Heart right ventricle (tissue), 16 donors: ENCODE data around the gene CARD11. TPM values are rescaled to one million over a fixed set of nuclear protein-coding genes. Genes with fewer than 3 reads are reported as not detected.

Experiments used
- ATAC-seq, 8 donors: fragments of 200-7000 bp; cut with Tn5 transposase; one replicate each; pipeline ENCODE4 v1.9.1; 2020; ENCODE audit warnings: mild to moderate bottlenecking in 8 of 8, moderate library complexity in 8 of 8, moderate number of reproducible peaks in 1 of 8
- DNase-seq, 2 donors: peaks; one replicate each; pipeline ENCODE4 v3.0.0-alpha.2; 2020
- H3K27ac ChIP-seq, 10 donors: fragments of 200-600 bp; sonication (generic) in 2 of 10; one replicate each; pipeline versions ENCODE4 v1.5.0 to v1.8.0; 2020 to 2022; ENCODE audit warnings: mild to moderate bottlenecking in 3 of 10
- H3K27me3 ChIP-seq, 7 donors: fragments of 200-600 bp; one replicate each; pipeline ENCODE4 v1.8.0; 2021 to 2022; ENCODE audit warnings: mild to moderate bottlenecking in 2 of 7
- H3K36me3 ChIP-seq, 9 donors: fragments of 200-600 bp; sonication (generic) in 1 of 9; one replicate each; pipeline versions ENCODE4 v1.5.0 to v1.8.0; 2020 to 2022; ENCODE audit warnings: mild to moderate bottlenecking in 2 of 9
- H3K4me1 ChIP-seq, 9 donors: fragments of 200-600 bp; sonication (generic) in 1 of 9; one replicate each; pipeline versions ENCODE4 v1.5.0 to v1.8.0; 2020 to 2022; ENCODE audit warnings: mild to moderate bottlenecking in 4 of 9
- H3K4me3 ChIP-seq, 10 donors: fragments of 200-600 bp; sonication (generic) in 2 of 10; one replicate each; pipeline versions ENCODE4 v1.5.0 to v1.8.0; 2020 to 2022; ENCODE audit warnings: mild to moderate bottlenecking in 7 of 10, moderate library complexity in 2 of 10
- H3K9me3 ChIP-seq, 11 donors: fragments of 200-600 bp in 10 of 11; sonication (generic) in 2 of 11; one replicate each; pipeline versions ENCODE4 v1.5.0 to v1.8.0; 2013 to 2022; ENCODE audit warnings: mild to moderate bottlenecking in 2 of 11, control low read depth in 1 of 11, moderate library complexity in 1 of 11
- CTCF ChIP-seq, 9 donors: fragments of 200-600 bp; sonication (generic) in 2 of 9; IDR thresholded peaks; one replicate each; pipeline versions ENCODE4 v1.5.0 to v1.8.0; 2021 to 2022; ENCODE audit warnings: antibody characterized with exemption in 9 of 9, mild to moderate bottlenecking in 5 of 9, moderate library complexity in 1 of 9
- WGBS, 2 donors: extraction: QIAGEN DNeasy Blood & Tissue Kit; methylation state at CpG; one replicate each; pipeline ENCODE4 v1.1.7; 2013; ENCODE audit warnings: inconsistent platforms in 1 of 2; 5-methylcytosine and 5-hydroxymethylcytosine counted together
- intact Hi-C, 10 donors: fragments of 100-400 bp; cut with DNase I; formaldehyde crosslinking; loops; one replicate each; pipeline versions ENCODE4 v1.11.1 to v1.14.2; 2022
- polyA plus RNA-seq, 2 donors: library from polyadenylated mRNA; stranded (reverse); fragments of 200-250 nt; gene quantifications; one replicate each; pipeline ENCODE4 v1.2.3, GENCODE V29; 2013
- total RNA-seq, 10 donors: library from RNA; stranded (reverse); fragmentation: NEBNext Ultra II Directional in 3 of 10; extraction: Animal tissue kit (Norgen Biotek cat#: 25700) in 3 of 10; gene quantifications; one replicate each; pipeline versions ENCODE4 v1.2.1 to v1.2.4, GENCODE V29; 2021 to 2023
- donor health status: Arrhythmogenic right ventricular cardiomyopathy.
- donor health status: ischemic (EF 13 %, LVEDD 7.1; RV severe dilation, severe dysfunction).
- donor health status: healthy with polysubstance abuse.
- donor health status: DM: no; HTN: yes; CAD: no.
- donor health status: DM: no; HTN: no; CAD: no.
- donor health status: ischemic (EF 25% LVEDD 6.9; RV normal size, moderate dysfunction).
- donor health status: ischemic (EF 25% LVEDD 5.7; RV mildly dilated, moderate dysfunction).
- donor health status: healthy.
- donor health status: DM: yes; HTN: yes; CAD: no.
- donor health status: Ischemic cardiomyopathy.
- donor health status: ischemic (EF 35%, LVEDD 5.7; RV mildly dilated, moderate dysfunction).
- donor health status: nonischemic (EF 11% LVEDD 7.7; RV severe dilation, severe dysfunction).
- donor health status: DM: yes; HTN: yes; CAD: no.
- donor health status: PGD.
- donor health status: ischemic (EF 29% LVEDD 5.4; RV normal size, mild dysfunction).
- donor health status: nonischemic (EF 23%, LVEDD 6.1; RV moderate dilation, normal function).

Gene CARD11
- total and polyA plus RNA-seq, 12 donors: 0.14 to 1.7 (median 0.30) TPM; not detected in 1

DNA sequence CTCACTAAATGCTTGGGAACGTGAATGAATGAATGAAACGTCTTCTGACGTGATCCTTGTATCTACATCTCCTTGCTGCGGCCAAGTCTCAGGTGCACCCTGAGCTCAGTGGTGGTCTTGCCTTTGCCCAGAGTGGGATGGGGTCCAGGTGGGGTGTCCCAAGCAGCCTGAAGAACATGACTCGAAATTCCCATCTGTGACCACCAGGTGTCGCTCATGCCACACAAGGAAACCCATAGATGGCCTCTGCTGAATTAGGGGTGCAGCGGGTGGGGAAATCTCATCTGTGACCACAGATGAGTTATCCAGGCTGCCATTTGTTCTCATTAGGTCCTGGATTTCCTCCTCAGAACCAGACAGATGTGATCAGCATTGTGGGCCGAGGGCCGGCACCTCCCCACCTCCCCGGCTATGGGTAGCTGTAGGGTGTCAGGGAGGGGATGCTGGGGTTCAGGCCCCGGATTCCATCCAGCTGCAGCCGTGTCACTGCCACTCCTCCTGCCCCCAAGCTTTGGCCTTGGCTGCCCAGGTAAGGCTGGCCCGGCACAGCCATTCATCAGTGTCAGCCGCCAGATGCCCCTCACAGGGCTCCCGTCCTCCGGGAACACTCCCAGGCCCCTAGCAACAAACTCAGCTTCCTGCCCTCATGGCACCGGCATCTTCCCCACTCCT lies 178.5 kb downstream of the CARD11 start:
- Histone ChIP-seq H3K27ac (peak overlapping the region in 1 of 10 donors; percentile 96), H3K4me3 (no peak overlapping the region), H3K4me1 (peaks cover 0 to 33% (median 20%) of the 10 kb centered on the region in 9 donors), H3K36me3 (no peaks in the 10 kb centered on the region), H3K9me3 (no peaks in the 10 kb centered on the region), H3K27me3 (no peaks in the 10 kb centered on the region)
- peak; percentile 82 to 95 (median 92) for TF ChIP-seq CTCF (IDR thresholded peaks at IDR 0.05)
- ATAC-seq: peak; percentile 10 to 64 (median 48)
- intact Hi-C loops: loop anchor here in 5 of 10 donors (2.0 to 10.0 kb wide), 8 partner anchors 103 to 1034 kb away; partner anchors contain the start of gene SDK1 (in 1 of the 5)
- peak; percentile 52 to 76 for DNase-seq
- 58 to 59% methylated on average over 17 of the region's 17 CpGs for WGBS, 2 donors

- no peak for TF ChIP-seq CTCF (IDR thresholded peaks at IDR 0.05)
- DNase-seq: no peak
- peak overlapping the region; percentile 64 to 96 (median 88) for H3K27ac ChIP-seq
- H3K36me3 ChIP-seq: no peaks in the 10 kb centered on the region
- intact Hi-C loops: loop anchor here in 3 of 10 donors (2.0 to 10.0 kb wide), 6 partner anchors 102 to 1034 kb away; partner anchors contain the start of gene SDK1 (in 1 of the 3)
- H3K27me3 ChIP-seq: no peaks in the 10 kb centered on the region
- peak overlapping the region in 5 of 10 donors; percentile 16 to 29 (median 21) for H3K4me3 ChIP-seq
- 86 to 90% methylated on average over 12 of the region's 12 CpGs for WGBS, 2 donors
- peaks cover 0 to 31% (median 20%) of the 10 kb centered on the region in 9 donors for H3K4me1 ChIP-seq
- ATAC-seq: peak in 1 of 8 donors; percentile 1
- H3K9me3 ChIP-seq: no peaks in the 10 kb centered on the region
These were observed 179.3 kb downstream of the CARD11 start for GRCh38 chr7:2864204-2864985.

DNA sequence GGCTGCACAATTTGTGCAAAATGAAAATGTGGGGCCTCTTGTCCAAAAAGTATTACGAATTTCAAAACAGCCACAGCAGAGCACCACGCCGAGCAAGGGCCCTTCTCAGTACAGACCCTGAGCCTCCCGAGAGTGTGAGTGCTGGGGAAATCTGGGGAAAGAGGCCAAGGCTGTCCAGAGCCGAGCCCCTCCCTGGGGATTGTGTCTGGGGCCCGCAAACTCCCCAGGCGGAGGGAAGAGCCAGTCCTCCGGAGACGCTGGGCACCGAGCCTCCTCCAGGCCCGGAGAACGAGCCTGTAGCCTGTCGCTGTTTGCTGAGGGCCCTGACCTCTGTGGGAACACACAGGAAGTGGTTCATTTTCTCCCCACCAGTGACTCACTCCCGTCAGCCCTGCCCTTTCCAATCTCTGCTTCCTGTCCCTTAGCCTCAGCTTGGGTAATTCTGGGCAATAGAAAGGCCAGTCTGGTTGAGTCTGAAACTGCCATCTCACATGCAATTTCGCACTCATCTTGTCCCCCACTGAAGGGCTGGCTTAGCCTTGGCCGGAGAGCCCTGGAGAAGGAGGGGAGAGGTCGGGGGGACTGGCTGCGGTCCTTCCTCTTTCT lies 180.1 kb downstream of the CARD11 start:
- H3K4me3 ChIP-seq: peak overlapping the region in 6 of 10 donors; percentile 16 to 29 (median 24)
- peak; percentile 93 to 97 (median 94) for ATAC-seq
- no peak for TF ChIP-seq CTCF (IDR thresholded peaks at IDR 0.05)

More for the DNA sequence above, 180.1 kb downstream of the CARD11 start:
- Histone ChIP-seq H3K27ac (peak overlapping the region; percentile 64 to 96 (median 88)), H3K4me1 (peaks cover 0 to 31% (median 20%) of the 10 kb centered on the region in 9 donors), H3K27me3 (no peaks in the 10 kb centered on the region), H3K36me3 (no peaks in the 10 kb centered on the region), H3K9me3 (no peaks in the 10 kb centered on the region)
- 35 to 42% methylated on average over 18 of the region's 18 CpGs for WGBS, 2 donors
- peak; percentile 81 to 84 for DNase-seq
- intact Hi-C loops: loop anchor here in 3 of 10 donors (2.0 to 10.0 kb wide), 6 partner anchors 101 to 1035 kb away; partner anchors contain the start of gene SDK1 (in 1 of the 3)
